WTC11 (cell line): ENCODE measurements around the gene ACSF3.

Experiments
- ATF1 ChIP-seq: sonication (generic); formaldehyde crosslinking; IDR thresholded peaks from 2 replicates; pipeline ENCODE4 v1.8.1; 2023; ENCODE audit warnings: mild to moderate bottlenecking, moderate library complexity, missing genetic modification reagents
- CTCF ChIP-seq: fragments of 200-600 bp; IDR thresholded peaks from 2 replicates; pipeline ENCODE4 v1.8.0; 2022; ENCODE audit warnings: antibody characterized with exemption
- E2F1 ChIP-seq: sonication (generic); formaldehyde crosslinking; IDR thresholded peaks from 2 replicates; pipeline ENCODE4 v1.8.0; 2022; ENCODE audit warnings: mild to moderate bottlenecking, missing genetic modification reagents
- ESRRA ChIP-seq: sonication (generic); formaldehyde crosslinking; IDR thresholded peaks from 2 replicates; pipeline ENCODE4 v1.8.1; 2022; ENCODE audit warnings: mild to moderate bottlenecking, missing genetic modification reagents, borderline replicate concordance
- FOXP4 ChIP-seq: sonication (generic); formaldehyde crosslinking; IDR thresholded peaks from 2 replicates; pipeline ENCODE4 v1.8.0; 2022; ENCODE audit warnings: mild to moderate bottlenecking, missing genetic modification reagents
- HMGA2 ChIP-seq: fragments of 250-450 bp; sonication (Bioruptor Pico); IDR thresholded peaks from 2 replicates; pipeline ENCODE4 v1.4.0; 2021; ENCODE audit warnings: mild to moderate bottlenecking, moderate library complexity
- IRF2 ChIP-seq: sonication (generic); formaldehyde crosslinking; IDR thresholded peaks from 2 replicates; pipeline ENCODE4 v1.8.0; 2022; ENCODE audit warnings: low read depth, missing genetic modification reagents, borderline replicate concordance
- JUN ChIP-seq: sonication (generic); formaldehyde crosslinking; IDR thresholded peaks from 2 replicates; pipeline ENCODE4 v1.8.0; 2023; ENCODE audit warnings: mild to moderate bottlenecking, missing genetic modification reagents
- KAT7 ChIP-seq: sonication (generic); formaldehyde crosslinking; IDR thresholded peaks from 2 replicates; pipeline ENCODE4 v1.8.1; 2023; ENCODE audit warnings: missing genetic modification reagents, mild to moderate bottlenecking, borderline replicate concordance
- NFE2L1 ChIP-seq: sonication (generic); formaldehyde crosslinking; IDR thresholded peaks from 2 replicates; pipeline ENCODE4 v1.8.1; 2023; ENCODE audit warnings: missing genetic modification reagents
- PREB ChIP-seq: sonication (generic); formaldehyde crosslinking; IDR thresholded peaks from 2 replicates; pipeline ENCODE4 v1.8.1; 2022; ENCODE audit warnings: mild to moderate bottlenecking, missing genetic modification reagents, moderate library complexity, borderline replicate concordance
- STAT6 ChIP-seq: sonication (generic); formaldehyde crosslinking; conservative IDR thresholded peaks from 2 replicates; pipeline ENCODE4 v1.8.1; 2023; ENCODE audit warnings: mild to moderate bottlenecking, low read depth, missing genetic modification reagents, moderate library complexity
- USF2 ChIP-seq: sonication (generic); formaldehyde crosslinking; IDR thresholded peaks from 2 replicates; pipeline ENCODE4 v1.8.1; 2023; ENCODE audit warnings: mild to moderate bottlenecking, missing genetic modification reagents, moderate library complexity
- ZNF317 ChIP-seq: sonication (generic); formaldehyde crosslinking; IDR thresholded peaks from 2 replicates; pipeline ENCODE4 v1.8.1; 2023; ENCODE audit warnings: low read depth, mild to moderate bottlenecking, moderate library complexity, missing genetic modification reagents, borderline replicate concordance

GRCh38 chr16:89110641-89111040 is 17.0 kb downstream of the ACSF3 start:
- TF ChIP-seq KAT7 (no peak), CTCF (no peak), E2F1 (no peak), JUN (CRISPR knock-in tag) (no peak), PREB (no peak), IRF2 (CRISPR knock-in tag) (no peak), ZNF317 (CRISPR knock-in tag) (no peak), ATF1 (CRISPR knock-in tag) (no peak), STAT6 (CRISPR knock-in tag) (no peak), NFE2L1 (no peak), ESRRA (CRISPR knock-in tag) (no peak), HMGA2 (CRISPR knock-in tag) (no peak), USF2 (CRISPR knock-in tag) (no peak), FOXP4 (CRISPR knock-in tag) (no peak)
